GM23338 (cell line): ENCODE results near the gene WSB2. TPM values are rescaled to one million over a fixed set of nuclear protein-coding genes. Genes with fewer than 3 reads are reported as not detected.

Experiments
- ATAC-seq: fragments of 200-7000 bp; cut with Tn5 transposase; 3 replicates; pipeline ENCODE4 v1.9.1; 2020
- DNase-seq: peaks from one replicate; pipeline ENCODE4 v3.0.0-alpha.2; 2015; ENCODE audit warnings: low spot score
- H2AFZ ChIP-seq: fragments of 200-600 bp; sonication (generic); 2 replicates; pipeline ENCODE4 v1.8.0; 2016; ENCODE audit warnings: antibody characterized with exemption, mild to moderate bottlenecking, moderate library complexity
- H3F3A ChIP-seq: fragments of 200-600 bp; sonication (generic); replicated peaks from 2 replicates; pipeline ENCODE4 v1.8.0; 2017; ENCODE audit warnings: antibody characterized with exemption, mixed run types, low read depth
- H3K27ac ChIP-seq: fragments of 200-600 bp; sonication (generic); 2 replicates; pipeline ENCODE4 v1.6.1; 2016; ENCODE audit warnings: low read depth
- H3K27me3 ChIP-seq: fragments of 200-600 bp; sonication (generic); 2 replicates; pipeline ENCODE4 v1.8.0; 2016; ENCODE audit warnings: mild to moderate bottlenecking, mixed run types, moderate library complexity; ENCODE audit not compliant: insufficient read depth
- H3K36me3 ChIP-seq: fragments of 200-600 bp; sonication (generic); 2 replicates; pipeline ENCODE4 v1.8.0; 2016; ENCODE audit warnings: mild to moderate bottlenecking; ENCODE audit not compliant: insufficient read depth
- H3K4me1 ChIP-seq: fragments of 200-600 bp; sonication (generic); 2 replicates; pipeline ENCODE4 v1.8.0; 2016; ENCODE audit warnings: mild to moderate bottlenecking, moderate library complexity; ENCODE audit not compliant: insufficient read depth
- H3K4me2 ChIP-seq: fragments of 200-600 bp; sonication (generic); 2 replicates; pipeline ENCODE4 v1.7.1; 2017; ENCODE audit warnings: mixed run types
- H3K4me3 ChIP-seq: fragments of 200-600 bp; sonication (generic); 2 replicates; pipeline ENCODE4 v1.6.1; 2016; ENCODE audit warnings: mixed run types
- H3K79me2 ChIP-seq: fragments of 200-600 bp; sonication (generic); replicated peaks from 2 replicates; pipeline ENCODE4 v1.8.0; 2017; ENCODE audit warnings: mild to moderate bottlenecking; ENCODE audit not compliant: insufficient read depth
- H3K9me2 ChIP-seq: fragments of 200-600 bp; sonication (generic); 2 replicates; pipeline ENCODE4 v1.8.0; 2017; ENCODE audit not compliant: insufficient read depth
- H4K20me1 ChIP-seq: fragments of 200-600 bp; sonication (generic); replicated peaks from 2 replicates; pipeline ENCODE4 v1.8.0; 2017; ENCODE audit warnings: mild to moderate bottlenecking; ENCODE audit not compliant: insufficient read depth
- H3K27ac Mint-ChIP-seq: 2 replicates; pipeline ENCODE4 v1.8.0; 2020; ENCODE audit warnings: inconsistent platforms, mild to moderate bottlenecking, moderate library complexity, mixed read lengths
- H3K27me3 Mint-ChIP-seq: 3 replicates; pipeline ENCODE4 v1.8.0; 2022; ENCODE audit warnings: low read depth, mild to moderate bottlenecking, moderate library complexity, mixed read lengths, inconsistent platforms; ENCODE audit not compliant: insufficient read depth, poor library complexity
- H3K36me3 Mint-ChIP-seq: 3 replicates; pipeline ENCODE4 v1.8.0; 2021; ENCODE audit warnings: low read depth, mild to moderate bottlenecking, inconsistent platforms, moderate library complexity, mixed read lengths
- H3K4me1 Mint-ChIP-seq: 3 replicates; pipeline ENCODE4 v1.8.0; 2020; ENCODE audit warnings: mild to moderate bottlenecking, inconsistent platforms, mixed read lengths
- H3K4me3 Mint-ChIP-seq: 3 replicates; pipeline ENCODE4 v1.8.0; 2021; ENCODE audit warnings: moderate library complexity, mild to moderate bottlenecking, inconsistent platforms, mixed read lengths
- H3K9me3 Mint-ChIP-seq: 3 replicates; pipeline ENCODE4 v1.8.0; 2020; ENCODE audit warnings: moderate library complexity, mild to moderate bottlenecking, inconsistent platforms, mixed read lengths
- EZH2 ChIP-seq: fragments of 200-600 bp; sonication (generic); IDR thresholded peaks from one replicate; pipeline ENCODE4 v1.8.0; 2017; ENCODE audit warnings: antibody characterized with exemption, mild to moderate bottlenecking, low read depth; ENCODE audit not compliant: unreplicated experiment
- EZH2phosphoT487 ChIP-seq: fragments of 200-600 bp; sonication (generic); IDR thresholded peaks from one replicate; pipeline ENCODE4 v1.8.1; 2018; ENCODE audit warnings: antibody characterized with exemption; ENCODE audit not compliant: unreplicated experiment
- NANOG ChIP-seq: IDR thresholded peaks from 2 replicates; pipeline ENCODE4 v1.6.1; 2016; ENCODE audit warnings: antibody characterized with exemption, borderline replicate concordance
- POLR2AphosphoS5 ChIP-seq: IDR thresholded peaks from 2 replicates; pipeline ENCODE4 v1.6.1; 2016; ENCODE audit warnings: antibody characterized with exemption, low read depth
- long read RNA-seq: library from polyadenylated mRNA; unstranded; transcript quantifications from one replicate; pipeline ENCODE4 v2.0.0, GENCODE V29; 2020; ENCODE audit not compliant: unreplicated experiment
- polyA plus RNA-seq: library from polyadenylated mRNA; unstranded; fragments of >200 nt; fragmentation: Nextera tagmentation; extraction: Ambion mirVana; gene quantifications from 2 replicates; pipeline ENCODE4 v1.2.1, GENCODE V29; 2016
- total RNA-seq: library from RNA; depleted of rRNA; stranded (reverse); fragments of >200 nt; shearing (Covaris generic); gene quantifications from 2 replicates; pipeline ENCODE4 v1.2.3, GENCODE V29; 2014; rRNA removed
- TF ChIP-seq, protein P1 (sequence below): IDR thresholded peaks from one replicate; pipeline ENCODE4 v1.6.1; 2018; ENCODE audit warnings: antibody characterized with exemption; ENCODE audit not compliant: unreplicated experiment

WSB2 gene
- total RNA-seq, result 53.2 and 60.8 TPM in 2 replicates
- polyA plus RNA-seq, result 36.6 and 38.8 TPM in 2 replicates
- long read RNA-seq, partial matches to known transcripts, result 2 of 12 reads
- long read RNA-seq, other reads (novel, unspliced or antisense), result 3 of 12 reads

DNA sequence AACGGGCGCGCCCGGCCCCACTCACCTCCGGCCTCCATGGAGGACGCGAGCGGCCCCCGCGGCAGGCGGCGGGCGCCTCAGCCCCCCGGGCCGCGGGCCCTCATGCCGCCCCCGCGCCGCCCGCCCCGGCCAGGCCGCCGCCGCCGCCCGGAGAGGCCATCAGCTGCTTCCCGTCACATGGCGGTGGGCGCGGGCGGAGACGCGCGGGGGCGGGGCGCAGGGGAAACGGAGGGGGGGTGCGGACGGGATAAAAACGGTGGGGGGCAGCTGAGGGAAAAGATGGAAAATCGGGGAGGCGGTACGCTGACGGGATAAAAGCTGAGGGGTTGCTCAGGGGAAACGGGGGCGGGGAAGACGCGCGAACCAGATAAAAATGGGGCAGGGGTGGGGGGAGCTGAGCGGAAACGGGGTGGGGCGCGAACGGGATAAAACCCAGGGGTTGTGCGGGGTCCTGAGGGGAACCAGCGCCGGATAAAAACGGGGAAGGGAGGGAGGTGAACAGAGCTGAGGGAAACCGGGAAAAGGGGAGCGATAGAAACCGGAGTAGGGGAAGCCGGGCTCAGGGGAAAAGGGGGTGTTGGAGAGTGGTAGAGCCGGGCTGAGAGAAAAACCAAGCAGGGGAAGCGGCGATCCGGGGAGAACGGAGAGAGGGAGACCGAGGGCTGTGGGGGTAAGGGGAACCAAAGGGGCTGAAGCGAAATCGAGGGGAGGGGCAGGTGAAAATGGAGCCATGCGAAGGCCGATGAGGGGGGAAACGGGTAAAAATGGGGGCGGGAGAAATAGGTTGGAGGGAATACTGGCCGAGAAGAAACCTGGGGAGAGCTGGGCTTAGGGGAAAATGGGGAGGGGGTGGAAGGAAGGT, at the start of gene WSB2:
Gene WSB2, minus strand, starts transcription at position 169 of the 862 bp plus-strand sequence. Its CDS starts 131 bp downstream, at position 38.
- Mint-ChIP-seq H3K4me3 (peak within 1 kb of the TSS; percentile 87), H3K36me3 (peaks cover 22% of the 10 kb centered on the region), H3K9me3 (peaks cover 4% of the 10 kb centered on the region; the same call in 1 of the 3 replicates), H3K27ac (peak within 1 kb of the TSS; percentile 98), H3K27me3 (peaks cover 24% of the 10 kb centered on the region), H3K4me1 (peaks cover 44% of the 10 kb centered on the region)
- peaks cover 41% of the 10 kb centered on the region for H3K79me2 ChIP-seq
- ATAC-seq (peak; percentile 22), DNase-seq (peak; percentile 77)
- peaks cover 3% of the 10 kb centered on the region; the same call in 1 of the 2 replicates for H4K20me1 ChIP-seq
- H3K27ac ChIP-seq, result peak within 1 kb of the TSS; percentile 96
- no peaks in the 10 kb centered on the region for H3K9me2 ChIP-seq
- peaks cover 28% of the 10 kb centered on the region for H3K4me1 ChIP-seq
- no peak within 1 kb of the TSS for H2AFZ ChIP-seq
- TF ChIP-seq EZH2phosphoT487, result no peak
- peak; percentile 52 for TF ChIP-seq POLR2AphosphoS5
- 0 out of 2 replicates have a peak, but pooled peaks cover under 1% of the 10 kb centered on the region for H3K36me3 ChIP-seq
- H3K27me3 ChIP-seq, result no peaks in the 10 kb centered on the region
- peak within 1 kb of the TSS; percentile 77 for H3K4me3 ChIP-seq
- H3F3A ChIP-seq, result peaks cover 26% of the 10 kb centered on the region
- peak within 1 kb of the TSS; percentile 97 for H3K4me2 ChIP-seq

DNA sequence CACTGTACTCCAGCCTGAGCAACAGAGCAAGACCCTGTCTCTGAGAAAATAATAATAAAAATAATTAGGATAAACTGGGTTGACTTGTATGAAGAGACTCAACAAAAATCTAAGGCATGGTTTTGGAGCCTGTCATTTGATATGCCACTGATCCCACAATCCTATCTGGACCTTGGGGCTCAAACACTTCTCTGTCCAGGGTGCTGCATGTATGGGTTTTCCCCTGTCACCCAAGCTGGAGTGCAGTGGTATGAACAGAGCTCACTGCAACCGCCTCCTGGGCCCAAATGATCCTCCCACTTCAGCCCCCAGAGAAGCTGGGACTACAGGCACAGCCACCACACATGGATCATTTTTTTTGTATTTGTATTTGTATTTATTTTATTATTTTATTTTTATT, 48.1 kb upstream of the WSB2 start:
- Mint-ChIP-seq H3K4me1 (peaks cover 8% of the 10 kb centered on the region), H3K27ac (no peak overlapping the region), H3K27me3 (peaks cover 2% of the 10 kb centered on the region), H3K36me3 (peaks cover 5% of the 10 kb centered on the region; the same call in 2 of the 3 replicates), H3K9me3 (peaks cover 5% of the 10 kb centered on the region; the same call in 2 of the 3 replicates), H3K4me3 (no peak overlapping the region)
- H3K4me1 ChIP-seq, result peaks cover 18% of the 10 kb centered on the region
- H3K4me3 ChIP-seq, result no peak overlapping the region
- no peaks in the 10 kb centered on the region for H3K9me2 ChIP-seq
- peaks cover 9% of the 10 kb centered on the region for H3F3A ChIP-seq
- H2AFZ ChIP-seq, result no peak overlapping the region
- H3K79me2 ChIP-seq, result peaks cover 10% of the 10 kb centered on the region; the same call in 1 of the 2 replicates
- no peaks in the 10 kb centered on the region for H3K36me3 ChIP-seq
- ATAC-seq, result peak; percentile 37
- H3K27ac ChIP-seq, result no peak overlapping the region; the same call in 1 of the 2 replicates
- no peaks in the 10 kb centered on the region for H4K20me1 ChIP-seq
- H3K27me3 ChIP-seq, result no peaks in the 10 kb centered on the region
- no peak overlapping the region for H3K4me2 ChIP-seq
- TF ChIP-seq POLR2AphosphoS5, result no peak
- TF ChIP-seq, protein P1, sequence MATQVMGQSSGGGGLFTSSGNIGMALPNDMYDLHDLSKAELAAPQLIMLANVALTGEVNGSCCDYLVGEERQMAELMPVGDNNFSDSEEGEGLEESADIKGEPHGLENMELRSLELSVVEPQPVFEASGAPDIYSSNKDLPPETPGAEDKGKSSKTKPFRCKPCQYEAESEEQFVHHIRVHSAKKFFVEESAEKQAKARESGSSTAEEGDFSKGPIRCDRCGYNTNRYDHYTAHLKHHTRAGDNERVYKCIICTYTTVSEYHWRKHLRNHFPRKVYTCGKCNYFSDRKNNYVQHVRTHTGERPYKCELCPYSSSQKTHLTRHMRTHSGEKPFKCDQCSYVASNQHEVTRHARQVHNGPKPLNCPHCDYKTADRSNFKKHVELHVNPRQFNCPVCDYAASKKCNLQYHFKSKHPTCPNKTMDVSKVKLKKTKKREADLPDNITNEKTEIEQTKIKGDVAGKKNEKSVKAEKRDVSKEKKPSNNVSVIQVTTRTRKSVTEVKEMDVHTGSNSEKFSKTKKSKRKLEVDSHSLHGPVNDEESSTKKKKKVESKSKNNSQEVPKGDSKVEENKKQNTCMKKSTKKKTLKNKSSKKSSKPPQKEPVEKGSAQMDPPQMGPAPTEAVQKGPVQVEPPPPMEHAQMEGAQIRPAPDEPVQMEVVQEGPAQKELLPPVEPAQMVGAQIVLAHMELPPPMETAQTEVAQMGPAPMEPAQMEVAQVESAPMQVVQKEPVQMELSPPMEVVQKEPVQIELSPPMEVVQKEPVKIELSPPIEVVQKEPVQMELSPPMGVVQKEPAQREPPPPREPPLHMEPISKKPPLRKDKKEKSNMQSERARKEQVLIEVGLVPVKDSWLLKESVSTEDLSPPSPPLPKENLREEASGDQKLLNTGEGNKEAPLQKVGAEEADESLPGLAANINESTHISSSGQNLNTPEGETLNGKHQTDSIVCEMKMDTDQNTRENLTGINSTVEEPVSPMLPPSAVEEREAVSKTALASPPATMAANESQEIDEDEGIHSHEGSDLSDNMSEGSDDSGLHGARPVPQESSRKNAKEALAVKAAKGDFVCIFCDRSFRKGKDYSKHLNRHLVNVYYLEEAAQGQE, result peak; percentile 61
- DNase-seq, result no peak

DNA sequence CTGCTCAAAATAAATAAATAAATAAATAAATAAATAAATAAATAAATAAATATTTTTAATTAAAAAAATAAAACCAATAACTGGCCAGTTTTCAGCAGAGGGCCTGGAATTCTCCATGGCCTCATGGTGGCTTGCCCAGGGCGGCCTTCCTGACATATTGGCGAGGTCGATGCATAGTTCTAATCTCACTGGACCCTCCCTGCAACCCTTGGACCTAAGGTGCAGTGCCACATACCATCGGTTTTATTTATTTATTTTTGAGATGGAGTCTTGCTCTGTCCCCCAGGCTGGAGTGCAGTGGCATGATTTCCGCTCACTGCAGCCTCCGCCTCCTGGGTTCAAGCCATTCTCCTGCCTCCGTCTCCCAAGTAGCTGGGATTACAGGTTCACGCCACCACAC, 46.7 kb upstream of the WSB2 start:
- Histone ChIP-seq H3K36me3 (no peaks in the 10 kb centered on the region), H3K79me2 (peaks cover 21% of the 10 kb centered on the region), H3K4me2 (no peak overlapping the region), H3F3A (peaks cover 10% of the 10 kb centered on the region), H4K20me1 (no peaks in the 10 kb centered on the region; the same call in 1 of the 2 replicates), H3K4me3 (no peak overlapping the region), H3K9me2 (no peaks in the 10 kb centered on the region), H3K4me1 (peaks cover 19% of the 10 kb centered on the region), H2AFZ (no peak overlapping the region), H3K27ac (no peak overlapping the region), H3K27me3 (no peaks in the 10 kb centered on the region)
- no peak for ATAC-seq
- peaks cover 10% of the 10 kb centered on the region for H3K4me1 Mint-ChIP-seq
- TF ChIP-seq EZH2phosphoT487 (no peak), NANOG (no peak), EZH2 (no peak)
- no peak overlapping the region for H3K4me3 Mint-ChIP-seq
- H3K27me3 Mint-ChIP-seq, result peaks cover 2% of the 10 kb centered on the region
- no peak for DNase-seq
- H3K9me3 Mint-ChIP-seq, result no peaks in the 10 kb centered on the region
- H3K27ac Mint-ChIP-seq, result no peak overlapping the region
- H3K36me3 Mint-ChIP-seq, result peaks cover 3% of the 10 kb centered on the region; the same call in 1 of the 3 replicates
